ENCODE results near the gene ANKRD11. TPM values are rescaled to one million over a fixed set of nuclear protein-coding genes. Genes with fewer than 3 reads are reported as not detected.

ANKRD11 gene
- total RNA-seq, 1 donor from 2014 or later, result 164 TPM

- no peak overlapping the region for H3K4me3 Mint-ChIP-seq
- H3K36me3 Mint-ChIP-seq (ENCODE audit: low read depth), result peaks cover 14% of the 10 kb centered on the region
Observed at GRCh38 chr16:89534252-89534756, 43.9 kb upstream of the ANKRD11 start.

DNA sequence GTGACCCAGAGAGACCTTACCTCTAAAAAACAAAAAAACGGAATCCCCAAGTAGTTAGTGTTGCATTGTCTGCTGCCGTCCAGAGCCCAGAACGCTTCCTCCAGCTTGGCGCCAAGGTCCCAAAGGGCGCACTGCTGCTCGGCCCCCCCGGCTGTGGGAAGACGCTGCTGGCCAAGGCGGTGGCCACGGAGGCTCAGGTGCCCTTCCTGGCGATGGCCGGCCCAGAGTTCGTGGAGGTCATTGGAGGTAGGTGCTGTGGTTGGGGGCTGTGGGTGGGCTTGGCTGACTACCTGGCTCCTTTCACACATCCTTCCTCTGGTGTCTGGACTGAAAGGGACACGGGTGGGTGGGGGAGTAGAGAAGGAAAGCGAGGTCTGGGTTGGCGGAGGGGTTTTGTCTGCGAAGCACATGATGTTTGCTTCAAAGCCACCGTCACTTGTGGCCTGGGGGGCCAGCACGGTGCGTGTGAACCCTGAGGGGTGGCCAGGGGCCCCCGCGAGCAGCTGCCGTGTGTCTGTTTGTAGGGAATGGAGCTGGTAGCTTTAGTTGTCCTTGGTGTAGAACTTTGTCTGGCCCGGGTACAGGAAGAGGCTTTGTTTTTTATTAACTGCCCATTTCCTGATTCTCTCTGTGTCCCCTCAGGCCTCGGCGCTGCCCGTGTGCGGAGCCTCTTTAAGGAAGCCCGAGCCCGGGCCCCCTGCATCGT lies 41.6 kb upstream of the ANKRD11 start:
- Mint-ChIP-seq H3K4me3 (no peak overlapping the region), H3K9me3 (no peaks in the 10 kb centered on the region), H3K27me3 (ENCODE audit: low read depth) (no peaks in the 10 kb centered on the region), H3K27ac (ENCODE audit: unreplicated experiment) (no peak overlapping the region), H3K36me3 (ENCODE audit: low read depth) (peaks cover 13% of the 10 kb centered on the region), H3K4me1 (peaks cover 4% of the 10 kb centered on the region)
- TF ChIP-seq, protein P1, sequence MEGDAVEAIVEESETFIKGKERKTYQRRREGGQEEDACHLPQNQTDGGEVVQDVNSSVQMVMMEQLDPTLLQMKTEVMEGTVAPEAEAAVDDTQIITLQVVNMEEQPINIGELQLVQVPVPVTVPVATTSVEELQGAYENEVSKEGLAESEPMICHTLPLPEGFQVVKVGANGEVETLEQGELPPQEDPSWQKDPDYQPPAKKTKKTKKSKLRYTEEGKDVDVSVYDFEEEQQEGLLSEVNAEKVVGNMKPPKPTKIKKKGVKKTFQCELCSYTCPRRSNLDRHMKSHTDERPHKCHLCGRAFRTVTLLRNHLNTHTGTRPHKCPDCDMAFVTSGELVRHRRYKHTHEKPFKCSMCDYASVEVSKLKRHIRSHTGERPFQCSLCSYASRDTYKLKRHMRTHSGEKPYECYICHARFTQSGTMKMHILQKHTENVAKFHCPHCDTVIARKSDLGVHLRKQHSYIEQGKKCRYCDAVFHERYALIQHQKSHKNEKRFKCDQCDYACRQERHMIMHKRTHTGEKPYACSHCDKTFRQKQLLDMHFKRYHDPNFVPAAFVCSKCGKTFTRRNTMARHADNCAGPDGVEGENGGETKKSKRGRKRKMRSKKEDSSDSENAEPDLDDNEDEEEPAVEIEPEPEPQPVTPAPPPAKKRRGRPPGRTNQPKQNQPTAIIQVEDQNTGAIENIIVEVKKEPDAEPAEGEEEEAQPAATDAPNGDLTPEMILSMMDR (conservative IDR thresholded peaks at IDR 0.05), result no peak
- DNase-seq (ENCODE audit: low read depth, low spot score), result no peak

More at GRCh38 chr16:89534252-89534756, 43.9 kb upstream of the ANKRD11 start:
- Mint-ChIP-seq H3K9me3 (no peaks in the 10 kb centered on the region), H3K4me1 (peaks cover 4% of the 10 kb centered on the region), H3K27ac (ENCODE audit: unreplicated experiment) (no peak overlapping the region), H3K27me3 (ENCODE audit: low read depth) (no peaks in the 10 kb centered on the region)
- TF ChIP-seq, protein P1 (conservative IDR thresholded peaks at IDR 0.05), result no peak
- no peak for DNase-seq (ENCODE audit: low read depth, low spot score)

DNA sequence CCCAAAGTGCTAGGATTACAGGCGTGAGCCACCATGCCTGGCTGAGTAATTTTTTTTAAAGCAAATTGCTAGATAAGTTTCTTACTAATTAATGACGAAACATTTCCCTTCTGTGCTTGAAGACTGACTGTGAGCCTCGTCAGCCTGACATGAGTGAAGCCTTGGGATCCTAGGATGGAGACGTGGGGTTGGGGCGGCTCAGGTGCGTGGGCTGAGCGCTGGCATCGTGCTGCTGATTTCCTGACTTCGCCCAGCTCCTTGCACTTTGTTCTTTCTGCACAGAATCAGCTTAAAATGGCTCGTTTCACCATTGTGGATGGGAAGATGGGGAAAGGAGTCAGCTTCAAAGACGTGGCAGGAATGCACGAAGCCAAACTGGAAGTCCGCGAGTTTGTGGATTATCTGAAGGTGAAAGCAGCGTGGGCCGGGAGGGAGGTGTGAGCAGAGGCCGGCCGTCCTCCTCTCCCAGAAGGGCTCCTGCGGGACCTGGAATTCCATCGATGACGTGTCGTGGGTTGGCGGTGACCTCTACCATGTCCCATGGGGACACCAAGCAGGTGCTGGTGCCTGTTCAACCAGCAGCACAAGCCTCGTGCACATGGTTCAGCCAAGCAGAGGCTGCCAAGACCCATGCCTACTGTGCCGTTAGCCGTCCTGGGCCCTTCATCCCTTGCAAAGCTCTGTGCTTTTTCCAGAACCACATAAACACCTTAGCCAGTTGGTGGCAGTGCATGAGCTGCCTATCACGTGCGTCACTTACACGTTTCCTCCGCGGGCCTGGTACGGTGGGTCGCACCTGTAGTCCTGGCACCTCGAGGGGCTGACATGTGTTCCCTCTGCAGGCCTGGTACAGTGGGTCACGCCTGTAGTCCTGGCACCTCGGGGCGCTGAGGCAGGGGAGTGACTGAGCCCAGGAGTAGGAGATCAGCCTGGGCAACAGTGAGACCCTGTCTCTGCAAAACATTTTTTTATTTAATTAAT lies 40.3 kb upstream of the ANKRD11 start:
- TF ChIP-seq, protein P1 (conservative IDR thresholded peaks at IDR 0.05), result no peak
- H3K9me3 Mint-ChIP-seq, result no peaks in the 10 kb centered on the region
- H3K36me3 Mint-ChIP-seq (ENCODE audit: low read depth), result peaks cover 11% of the 10 kb centered on the region
- H3K4me3 Mint-ChIP-seq, result no peak overlapping the region
- no peaks in the 10 kb centered on the region for H3K4me1 Mint-ChIP-seq
- no peaks in the 10 kb centered on the region for H3K27me3 Mint-ChIP-seq (ENCODE audit: low read depth)
- no peak overlapping the region for H3K27ac Mint-ChIP-seq (ENCODE audit: unreplicated experiment)
- DNase-seq (ENCODE audit: low read depth, low spot score), result no peak

GRCh38 chr16:89529097-89529496 lies 38.7 kb upstream of the ANKRD11 start:
- Mint-ChIP-seq H3K36me3 (ENCODE audit: low read depth) (peaks cover 2% of the 10 kb centered on the region), H3K4me1 (no peaks in the 10 kb centered on the region), H3K27ac (ENCODE audit: unreplicated experiment) (no peak overlapping the region), H3K27me3 (ENCODE audit: low read depth) (no peaks in the 10 kb centered on the region), H3K4me3 (no peak overlapping the region), H3K9me3 (no peaks in the 10 kb centered on the region)
- DNase-seq (ENCODE audit: low read depth, low spot score), result no peak
- TF ChIP-seq, protein P1 (conservative IDR thresholded peaks at IDR 0.05), result no peak

DNA sequence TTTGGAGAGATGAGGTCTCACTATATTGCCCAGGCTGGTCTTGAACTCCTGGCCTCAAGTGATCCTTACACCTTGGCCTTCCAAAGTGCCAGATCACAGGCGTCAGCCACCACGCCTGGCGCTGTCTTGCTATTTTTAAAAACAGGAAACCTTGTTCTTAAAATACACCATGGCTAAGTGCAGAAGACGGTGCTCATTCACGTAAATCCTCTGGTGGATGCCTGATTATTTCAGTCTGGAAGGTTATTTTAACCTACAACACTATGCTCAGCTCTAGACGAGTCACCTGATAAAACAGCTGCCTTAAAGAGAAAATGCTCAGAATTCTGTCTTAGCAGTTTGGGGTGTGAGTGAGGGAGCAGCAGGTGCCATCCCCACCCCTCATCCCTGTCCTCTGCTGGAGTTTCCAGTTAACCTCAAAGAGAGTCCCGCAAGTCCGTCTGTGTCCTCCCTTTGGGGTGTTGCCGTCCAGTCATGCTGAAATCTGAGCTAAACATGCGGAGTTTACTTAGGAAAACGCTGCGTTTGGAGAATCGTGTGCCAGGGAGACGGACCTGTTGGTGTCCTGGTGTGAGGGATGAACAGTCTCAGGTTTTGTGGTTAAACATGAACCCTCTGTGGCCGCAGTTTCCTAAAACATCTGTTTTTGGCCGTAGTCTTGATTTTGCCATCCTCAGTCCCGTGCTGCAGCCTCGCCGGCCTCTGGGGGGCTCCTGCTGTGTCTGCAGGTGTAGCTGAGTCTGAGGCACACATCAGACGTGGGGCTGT lies 35.0 kb upstream of the ANKRD11 start:
- peaks cover 4% of the 10 kb centered on the region for H3K36me3 Mint-ChIP-seq (ENCODE audit: low read depth)
- no peak overlapping the region for H3K27ac Mint-ChIP-seq (ENCODE audit: unreplicated experiment)
- H3K4me3 Mint-ChIP-seq, result no peak overlapping the region
- no peaks in the 10 kb centered on the region for H3K27me3 Mint-ChIP-seq (ENCODE audit: low read depth)
- H3K9me3 Mint-ChIP-seq, result no peaks in the 10 kb centered on the region
- TF ChIP-seq, protein P1 (conservative IDR thresholded peaks at IDR 0.05), result no peak
- H3K4me1 Mint-ChIP-seq, result no peaks in the 10 kb centered on the region
- DNase-seq (ENCODE audit: low read depth, low spot score), result no peak
